ENCODE results near the gene CROT. TPM values are rescaled to one million over a fixed set of nuclear protein-coding genes. Genes with fewer than 3 reads are reported as not detected.

CROT gene
- total RNA-seq, 1 donor from 2014 or later = 8.4 TPM

DNA sequence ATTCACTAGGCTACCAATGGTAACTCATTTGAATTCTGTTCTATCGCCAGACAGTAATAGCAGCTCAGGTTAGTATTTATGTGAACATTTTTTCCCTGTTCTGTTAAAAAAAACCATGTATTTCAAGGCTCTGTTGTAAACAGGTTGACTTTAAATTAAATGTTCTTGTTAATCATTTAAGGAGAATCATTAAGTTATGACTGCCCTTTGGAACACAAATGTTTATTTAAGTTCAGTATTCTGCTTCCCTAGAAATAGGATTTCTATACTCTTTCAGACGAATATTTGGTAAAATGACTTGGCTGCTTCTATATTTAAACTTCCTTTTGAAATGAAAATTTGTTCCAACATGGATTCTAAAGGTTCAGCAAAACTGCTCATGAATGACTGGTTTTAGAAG lies 13.1 kb upstream of the CROT start:
- no peaks in the 10 kb centered on the region for H3K36me3 ChIP-seq
- H3K9me3 ChIP-seq = peaks cover 18% of the 10 kb centered on the region
- TF ChIP-seq CTCF (IDR thresholded peaks at IDR 0.05) = no peak
- no peaks in the 10 kb centered on the region for H3K4me1 ChIP-seq
- H3K4me3 ChIP-seq = no peak overlapping the region
- H3K27ac ChIP-seq = no peak overlapping the region
- DNase-seq (no peak), ATAC-seq (no peak)
- no peaks in the 10 kb centered on the region for H3K27me3 ChIP-seq
- intact Hi-C loops (cut with DNase I) = no loop called here

GRCh38 chr7:87336136-87336535 lies 9.3 kb upstream of the CROT start:
- H3K4me1 ChIP-seq = no peaks in the 10 kb centered on the region
- H3K9me3 ChIP-seq = no peaks in the 10 kb centered on the region
- H3K27ac ChIP-seq = no peak overlapping the region
- ATAC-seq (no peak), DNase-seq (no peak)
- intact Hi-C loops (cut with DNase I) = no loop called here
- H3K4me3 ChIP-seq = no peak overlapping the region
- no peak for TF ChIP-seq CTCF (IDR thresholded peaks at IDR 0.05)
- H3K36me3 ChIP-seq = peaks cover 16% of the 10 kb centered on the region
- H3K27me3 ChIP-seq = no peaks in the 10 kb centered on the region

DNA sequence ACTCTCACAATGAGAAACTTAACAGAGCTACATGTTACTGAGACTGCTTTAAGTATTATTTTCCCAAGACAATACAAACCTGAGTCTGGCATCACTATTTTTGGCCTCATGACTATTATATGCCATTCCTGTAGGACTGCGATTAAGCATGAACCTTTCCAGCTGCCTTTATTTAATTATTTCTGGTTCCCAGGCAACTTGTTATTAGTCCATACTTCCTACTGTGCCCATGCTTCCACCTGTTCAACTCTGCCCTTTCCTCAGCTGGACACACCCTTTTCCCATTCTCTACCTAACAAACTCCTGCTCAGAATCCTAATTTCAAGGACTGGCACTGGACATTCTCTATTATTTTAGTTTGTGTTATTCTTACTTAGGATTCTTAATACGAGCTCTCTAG lies 8.1 kb upstream of the CROT start:
- TF ChIP-seq CTCF (IDR thresholded peaks at IDR 0.05) = no peak
- Histone ChIP-seq H3K27ac (no peak overlapping the region), H3K4me1 (no peaks in the 10 kb centered on the region), H3K36me3 (peaks cover 16% of the 10 kb centered on the region), H3K27me3 (no peaks in the 10 kb centered on the region), H3K4me3 (no peak overlapping the region), H3K9me3 (no peaks in the 10 kb centered on the region)
- ATAC-seq (no peak), DNase-seq (no peak)
- intact Hi-C loops (cut with DNase I) = no loop called here

GRCh38 chr7:87339373-87339897 lies 6.0 kb upstream of the CROT start:
- intact Hi-C loops (cut with DNase I) = no loop called here
- no peak for TF ChIP-seq CTCF (IDR thresholded peaks at IDR 0.05)
- ATAC-seq (no peak), DNase-seq (no peak)
- H3K27ac ChIP-seq = no peak overlapping the region
- no peaks in the 10 kb centered on the region for H3K27me3 ChIP-seq
- no peak overlapping the region for H3K4me3 ChIP-seq
- H3K4me1 ChIP-seq = peaks cover 8% of the 10 kb centered on the region
- peaks cover 16% of the 10 kb centered on the region for H3K36me3 ChIP-seq
- H3K9me3 ChIP-seq = no peaks in the 10 kb centered on the region

- Histone ChIP-seq H3K27ac (no peak overlapping the region), H3K27me3 (no peaks in the 10 kb centered on the region), H3K4me3 (no peak overlapping the region), H3K9me3 (no peaks in the 10 kb centered on the region), H3K4me1 (peaks cover 14% of the 10 kb centered on the region), H3K36me3 (peaks cover 16% of the 10 kb centered on the region)
- TF ChIP-seq CTCF (IDR thresholded peaks at IDR 0.05) = no peak
- no peak for ATAC-seq
- intact Hi-C loops (cut with DNase I) = no loop called here
- DNase-seq = no peak
Observed at GRCh38 chr7:87341441-87341840, 4.0 kb upstream of the CROT start.

GRCh38 chr7:87342231-87342630 lies 3.2 kb upstream of the CROT start:
- Histone ChIP-seq H3K4me3 (no peak overlapping the region), H3K27ac (no peak overlapping the region), H3K27me3 (no peaks in the 10 kb centered on the region), H3K36me3 (peaks cover 16% of the 10 kb centered on the region), H3K4me1 (peaks cover 14% of the 10 kb centered on the region), H3K9me3 (no peaks in the 10 kb centered on the region)
- no peak for DNase-seq
- ATAC-seq = no peak
- intact Hi-C loops (cut with DNase I) = no loop called here
- no peak for TF ChIP-seq CTCF (IDR thresholded peaks at IDR 0.05)

Data from upper lobe of right lung (tissue), 1 donor.